Smooth muscle cell of the brain vasculature (primary cell): Measurements from ENCODE around the gene AZU1.
"Not testable (repeated sequence)": the region's sequence is repeated elsewhere in the genome, so short reads cannot be mapped to it uniquely, and the experiment has no call there.

Experiments used
- DNase-seq: peaks from one replicate; pipeline ENCODE4 v3.0.0-alpha.2; 2012; ENCODE audit warnings: low read depth, low spot score

The AZU1 gene

DNA sequence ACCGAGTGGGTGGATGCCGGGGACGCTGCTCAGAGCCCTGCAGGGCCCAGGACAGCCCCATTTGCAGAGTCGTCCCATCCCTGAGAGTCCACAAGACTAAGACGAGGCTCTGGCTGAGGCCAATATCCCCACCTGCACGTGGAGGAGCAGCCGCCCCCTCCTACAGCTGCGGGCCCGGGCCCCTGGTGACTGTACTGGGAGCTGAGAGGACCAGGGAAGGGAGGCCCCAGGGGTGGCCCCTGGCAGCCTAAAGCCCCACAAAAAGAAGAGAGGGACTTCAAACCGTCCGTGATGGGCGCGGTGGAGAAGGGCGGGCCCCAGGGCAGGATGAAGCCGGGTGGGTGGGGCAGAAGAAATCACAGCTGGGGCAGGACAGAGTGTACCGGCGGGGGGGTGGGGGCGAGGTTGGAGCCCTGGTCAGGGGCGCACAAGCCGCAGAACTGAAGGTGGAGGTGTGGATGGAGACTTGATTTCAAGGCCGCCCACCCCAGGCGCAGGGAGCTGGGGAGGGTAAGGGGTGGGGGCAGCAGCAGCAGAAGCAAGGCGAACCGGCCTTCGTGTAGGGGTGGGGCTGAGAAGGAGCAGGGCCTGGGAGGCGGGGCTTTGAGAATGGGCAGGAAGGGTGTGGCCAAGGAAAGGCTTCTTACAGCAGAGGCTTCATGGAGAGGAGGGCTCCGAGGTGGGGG lies 44.8 kb downstream of the AZU1 start:
- DNase-seq, result no peak

DNA sequence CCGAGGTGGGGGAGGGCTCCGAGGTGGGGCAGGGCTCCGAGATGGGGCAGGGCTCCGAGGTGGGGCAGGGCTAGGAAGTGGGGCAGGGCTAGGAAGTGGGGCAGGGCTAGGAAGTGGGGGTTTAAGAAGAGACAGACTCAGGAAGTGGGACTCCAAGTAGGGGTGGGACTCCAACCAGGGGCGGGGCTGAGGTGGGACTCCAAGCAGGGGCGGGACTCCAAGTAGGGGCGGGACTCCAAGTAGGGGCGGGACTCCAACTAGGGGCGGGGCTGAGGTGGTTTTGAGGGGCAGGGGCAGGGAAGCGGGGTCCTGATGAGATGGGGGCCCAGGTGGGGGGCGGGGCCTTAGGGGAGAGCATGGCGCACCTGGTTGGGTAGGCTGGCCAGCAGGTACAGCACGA lies 45.4 kb downstream of the AZU1 start:
- no peak for DNase-seq

DNA sequence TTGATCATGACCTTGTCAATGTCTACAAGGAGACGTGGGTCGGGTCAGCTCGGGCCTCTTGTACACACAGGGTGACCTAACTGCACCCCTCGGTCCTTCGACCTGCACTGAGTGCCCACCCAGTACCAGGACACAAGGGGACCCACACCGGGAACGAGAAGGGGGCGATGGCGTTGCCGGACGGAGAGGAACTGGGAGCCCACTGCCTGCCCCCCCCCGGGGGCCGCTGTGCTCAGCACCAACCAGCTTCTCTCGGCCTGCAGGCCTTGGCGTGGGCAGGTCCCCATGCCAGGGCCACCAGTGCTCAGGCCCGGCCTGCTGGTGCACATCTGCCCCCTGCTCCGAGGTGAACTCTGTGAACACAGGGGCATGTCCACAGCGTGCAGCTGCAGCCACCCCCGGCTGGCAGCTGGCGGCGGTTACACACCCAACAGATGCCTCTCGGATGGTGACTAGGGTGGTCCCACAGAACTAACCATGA lies 46.0 kb downstream of the AZU1 start:
- no peak for DNase-seq

DNA sequence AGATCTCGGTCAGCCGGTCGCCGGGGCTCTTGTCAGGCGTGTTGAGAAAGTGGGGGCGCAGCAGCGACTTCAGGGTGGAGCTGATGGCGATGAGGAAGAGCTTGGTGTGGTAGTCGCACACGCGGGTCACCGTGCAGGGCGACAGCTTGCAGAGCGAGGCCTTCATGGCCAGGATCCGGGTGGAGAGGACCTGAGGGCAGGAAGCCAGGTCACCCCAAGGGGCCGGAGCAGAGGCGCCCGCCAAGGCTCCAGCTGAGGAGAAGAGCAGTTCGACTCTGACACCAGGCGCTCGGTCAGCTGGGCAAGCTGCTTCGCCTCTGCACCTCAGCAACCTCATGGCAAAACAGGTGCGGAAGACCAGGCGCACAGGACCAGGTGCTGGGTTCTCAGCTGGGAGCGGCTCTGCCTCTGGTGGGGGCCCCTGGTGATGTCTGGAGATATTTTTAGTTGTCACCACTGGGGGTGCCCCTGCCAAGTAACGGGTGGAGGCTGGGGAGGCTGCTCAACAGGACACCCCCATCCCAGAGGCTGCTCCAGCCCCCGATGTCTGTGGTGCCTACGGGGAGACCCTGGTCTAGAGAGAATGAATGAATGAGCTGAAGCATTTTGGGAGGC lies 47.7 kb downstream of the AZU1 start:
- no peak for DNase-seq

DNA sequence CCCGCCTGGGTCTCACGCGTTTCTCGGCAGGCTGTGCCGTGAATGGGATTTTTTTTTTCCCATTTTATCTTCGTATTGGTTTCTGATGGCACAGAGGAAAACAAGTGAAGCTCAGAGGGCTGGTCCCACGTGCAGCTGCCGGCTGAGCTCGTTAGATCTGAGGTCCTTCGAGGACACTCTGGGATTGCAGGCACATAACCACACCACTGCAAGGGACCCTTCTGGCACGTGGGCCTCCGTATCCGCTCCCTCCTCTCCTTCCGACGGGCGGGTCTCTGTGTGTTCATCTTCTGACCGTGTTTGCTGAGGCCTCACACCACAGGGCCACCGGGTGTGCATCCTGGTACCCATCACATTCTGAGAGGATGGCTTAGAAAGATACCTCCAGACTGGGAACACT lies 48.5 kb downstream of the AZU1 start:
- DNase-seq, result no peak

DNA sequence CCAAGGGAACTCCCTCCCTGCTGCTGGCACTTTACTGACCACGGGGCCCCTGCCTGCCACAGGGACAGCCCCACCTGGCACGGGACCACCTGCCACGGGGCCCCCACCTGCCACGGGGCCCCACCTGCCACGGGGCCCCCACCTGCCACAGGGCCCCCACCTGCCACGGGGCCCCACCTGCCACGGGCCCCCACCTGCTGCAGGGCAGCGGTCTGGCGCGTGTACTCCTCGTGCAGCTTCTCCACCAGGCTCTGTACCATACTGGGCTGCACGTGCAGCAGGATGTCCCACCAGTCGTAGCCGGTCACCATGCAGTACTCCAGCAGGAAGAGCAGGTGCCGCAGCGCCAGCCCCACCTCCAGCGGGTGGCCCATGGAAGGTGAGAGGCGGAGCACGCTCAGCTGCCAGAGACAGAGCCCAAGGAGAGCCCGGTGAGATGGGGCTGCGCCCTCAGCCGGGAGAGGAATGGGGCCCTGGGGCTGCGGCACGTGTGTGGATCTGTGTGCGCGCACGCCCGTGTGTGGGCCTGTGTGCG lies 49.2 kb downstream of the AZU1 start:
- DNase-seq, result no peak

DNA sequence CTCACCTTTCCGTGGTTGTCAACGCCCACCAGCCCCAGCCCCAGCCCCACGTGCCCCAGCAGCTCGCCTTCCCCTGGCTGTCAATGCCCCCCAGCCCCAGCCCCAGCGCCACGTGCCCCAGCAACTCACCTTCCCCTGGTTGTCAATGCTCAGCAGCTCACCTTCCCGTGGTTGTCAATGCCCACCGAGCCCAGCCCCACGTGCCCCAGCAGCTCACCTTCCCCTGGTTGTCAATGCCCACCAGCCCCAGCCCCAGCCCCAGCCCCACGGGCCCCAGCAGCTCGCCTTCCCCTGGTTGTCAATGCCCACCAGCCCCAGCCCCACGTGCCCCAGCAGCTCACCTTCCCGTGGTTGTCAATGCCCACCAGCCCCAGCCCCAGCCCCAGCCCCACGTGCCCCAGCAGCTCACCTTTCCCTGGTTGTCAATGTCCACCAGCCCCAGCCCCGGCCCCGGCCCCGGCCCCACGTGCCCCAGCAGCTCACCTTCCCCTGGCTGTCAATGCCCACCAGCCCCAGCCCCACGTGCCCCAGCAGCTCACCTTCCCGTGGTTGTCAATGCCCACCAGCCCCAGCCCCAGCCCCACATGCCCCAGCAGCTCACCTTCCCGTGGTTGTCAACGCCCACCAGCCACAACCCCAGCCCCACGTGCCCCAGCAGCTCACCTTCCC lies 50.5 kb downstream of the AZU1 start:
- DNase-seq, result not testable (repeated sequence)

DNA sequence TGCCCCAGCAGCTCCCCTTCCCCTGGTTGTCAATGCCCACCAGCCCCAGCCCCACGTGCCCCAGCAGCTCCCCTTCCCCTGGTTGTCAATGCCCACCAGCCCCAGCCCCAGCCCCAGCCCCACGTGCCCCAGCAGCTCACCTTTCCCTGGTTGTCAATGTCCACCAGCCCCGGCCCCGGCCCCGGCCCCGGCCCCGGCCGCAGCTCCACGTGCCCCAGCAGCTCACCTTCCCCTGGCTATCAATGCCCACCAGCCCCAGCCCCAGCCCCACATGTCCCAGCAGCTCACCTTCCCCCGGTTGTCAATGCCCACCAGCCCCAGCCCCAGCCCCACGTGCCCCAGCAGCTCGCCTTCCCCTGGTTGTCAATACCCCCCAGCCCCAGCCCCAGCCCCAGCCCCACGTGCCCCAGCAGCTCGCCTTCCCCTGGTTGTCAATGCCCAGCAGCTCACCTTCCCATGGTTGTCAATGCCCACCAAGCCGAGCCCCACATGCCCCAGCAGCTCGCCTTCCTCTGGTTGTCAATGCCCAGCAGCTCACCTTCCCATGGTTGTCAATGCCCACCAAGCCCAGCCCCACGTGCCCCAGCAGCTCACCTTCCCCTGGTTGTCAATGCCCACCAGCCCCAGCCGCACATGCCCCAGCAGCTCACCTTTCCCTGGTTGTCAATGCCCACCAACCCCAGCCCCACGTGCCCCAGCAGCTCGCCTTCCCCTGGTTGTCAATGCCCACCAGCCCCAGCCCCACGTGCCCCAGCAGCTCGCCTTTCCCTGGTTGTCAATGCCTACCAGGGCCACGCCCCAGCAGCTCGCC lies 51.3 kb downstream of the AZU1 start:
- not testable (repeated sequence) for DNase-seq

DNA sequence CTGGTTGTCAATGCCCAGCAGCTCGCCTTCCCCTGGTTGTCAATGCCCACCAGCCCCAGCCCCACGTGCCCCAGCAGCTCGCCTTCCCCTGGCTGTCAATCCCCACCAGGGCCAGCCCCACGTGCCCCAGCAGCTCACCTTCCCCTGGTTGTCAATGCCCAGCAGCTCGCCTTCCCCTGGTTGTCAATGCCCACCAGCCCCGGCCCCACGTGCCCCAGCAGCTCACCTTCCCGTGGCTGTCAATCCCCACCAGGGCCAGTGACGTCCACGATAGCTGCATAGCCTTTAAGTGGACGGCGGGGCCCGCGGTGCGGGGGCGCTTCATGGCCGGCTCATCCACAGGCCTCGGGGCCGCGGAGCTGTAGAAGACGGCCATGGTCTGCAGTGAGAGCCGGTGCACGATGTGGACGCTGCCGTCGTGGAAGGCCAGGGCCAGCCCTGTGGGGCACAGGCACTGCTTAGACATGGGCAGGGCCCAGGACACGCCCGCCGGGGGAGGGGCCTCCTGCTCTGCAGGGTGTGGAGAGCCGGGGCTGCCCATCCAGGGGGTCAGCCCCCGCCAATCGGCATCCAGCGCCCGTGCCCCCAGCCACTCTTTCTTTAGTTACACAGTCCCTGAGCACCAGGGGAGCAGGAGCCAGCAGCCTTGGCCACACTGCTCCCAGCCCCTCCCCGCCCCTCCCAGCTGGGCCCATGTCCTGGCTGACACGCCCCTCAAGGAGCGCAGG lies 52.2 kb downstream of the AZU1 start:
- DNase-seq, result no peak
